Measurements from ENCODE around the gene NSD2. TPM values are rescaled to one million over a fixed set of nuclear protein-coding genes. Genes with fewer than 3 reads are reported as not detected.

NSD2 gene
- total RNA-seq, 1 experiment from 2014 or later, result 60.2 TPM

GRCh38 chr4:1970926-1971325 lies 99.7 kb downstream of the NSD2 start:
- no peak for DNase-seq (ENCODE audit: low read depth)

GRCh38 chr4:1971456-1972200 lies 100.4 kb downstream of the NSD2 start:
- no peak for DNase-seq (ENCODE audit: low read depth)

- no peak for DNase-seq (ENCODE audit: low read depth)
These were observed 101.2 kb downstream of the NSD2 start for GRCh38 chr4:1972414-1972813.

- DNase-seq (ENCODE audit: low read depth), result no peak
These were observed 102.0 kb downstream of the NSD2 start for GRCh38 chr4:1973218-1973617.

- no peak for DNase-seq (ENCODE audit: low read depth)
These were observed 102.5 kb downstream of the NSD2 start for GRCh38 chr4:1973661-1974060.

GRCh38 chr4:1974840-1975239 lies 103.6 kb downstream of the NSD2 start:
- no peak for DNase-seq (ENCODE audit: low read depth)

GRCh38 chr4:1975391-1975801 lies 104.2 kb downstream of the NSD2 start:
- no peak for DNase-seq (ENCODE audit: low read depth)

- DNase-seq (ENCODE audit: low read depth), result no peak
These were observed 104.7 kb downstream of the NSD2 start for GRCh38 chr4:1975880-1976279.

GRCh38 chr4:1976416-1977352 lies 105.5 kb downstream of the NSD2 start:
- no peak for DNase-seq (ENCODE audit: low read depth)

- DNase-seq (ENCODE audit: low read depth), result no peak
These were observed 107.0 kb downstream of the NSD2 start for GRCh38 chr4:1978226-1978625.

GRCh38 chr4:1978741-1979476 lies 107.7 kb downstream of the NSD2 start:
- no peak for DNase-seq (ENCODE audit: low read depth)

GRCh38 chr4:1979477-1980196 lies 108.4 kb downstream of the NSD2 start:
- DNase-seq (ENCODE audit: low read depth), result no peak

- DNase-seq (ENCODE audit: low read depth), result no peak
These were observed 109.4 kb downstream of the NSD2 start for GRCh38 chr4:1980561-1981041.

- peak; percentile 45 for DNase-seq (ENCODE audit: low read depth)
These were observed 110.3 kb downstream of the NSD2 start for GRCh38 chr4:1981251-1982058.

- no peak for DNase-seq (ENCODE audit: low read depth)
These were observed 111.2 kb downstream of the NSD2 start for GRCh38 chr4:1982124-1983052.

GRCh38 chr4:1983053-1983845 lies 112.1 kb downstream of the NSD2 start:
- no peak for DNase-seq (ENCODE audit: low read depth)

- no peak for DNase-seq (ENCODE audit: low read depth)
These were observed 112.7 kb downstream of the NSD2 start for GRCh38 chr4:1983846-1984405.

Data from Daoy (cell line).